KMS-11 (cell line): Measurements from ENCODE around the gene SYT13.

Experiments
- H2AFZ ChIP-seq: fragments of 200-600 bp; sonication (generic); 2 replicates; pipeline ENCODE4 v1.6.1; 2016; ENCODE audit warnings: antibody characterized with exemption, mixed run types, low read depth
- H3K27ac ChIP-seq: fragments of 200-600 bp; sonication (generic); 2 replicates; pipeline ENCODE4 v1.6.1; 2016; ENCODE audit warnings: mild to moderate bottlenecking, mixed run types
- H3K27me3 ChIP-seq: fragments of 200-600 bp; sonication (generic); 2 replicates; pipeline ENCODE4 v1.6.1; 2017; ENCODE audit warnings: mild to moderate bottlenecking, low read depth, mixed run types, moderate library complexity; ENCODE audit not compliant: insufficient read depth
- H3K36me3 ChIP-seq: fragments of 200-600 bp; sonication (generic); 2 replicates; pipeline ENCODE4 v1.6.1; 2017; ENCODE audit warnings: mild to moderate bottlenecking, mixed run types; ENCODE audit not compliant: insufficient read depth
- H3K4me1 ChIP-seq: fragments of 200-600 bp; sonication (generic); 2 replicates; pipeline ENCODE4 v1.6.1; 2016; ENCODE audit warnings: mild to moderate bottlenecking, low read depth, mixed run types; ENCODE audit not compliant: poor library complexity, severe bottlenecking
- H3K4me2 ChIP-seq: fragments of 200-600 bp; sonication (generic); 2 replicates; pipeline ENCODE4 v1.7.0; 2016; ENCODE audit warnings: mild to moderate bottlenecking, mixed run types
- H3K4me3 ChIP-seq: fragments of 200-600 bp; sonication (generic); IDR thresholded peaks from 2 replicates; pipeline ENCODE4 v1.6.1; 2017; ENCODE audit warnings: low read depth, low read length, mixed read lengths; ENCODE audit not compliant: insufficient read depth
- H3K79me2 ChIP-seq: fragments of 200-600 bp; sonication (generic); 2 replicates; pipeline ENCODE4 v1.6.1; 2016; ENCODE audit warnings: low read depth, mixed run types; ENCODE audit not compliant: insufficient read depth
- H3K9ac ChIP-seq: fragments of 200-600 bp; sonication (generic); 2 replicates; pipeline ENCODE4 v1.6.1; 2016; ENCODE audit warnings: mild to moderate bottlenecking, mixed run types
- H4K20me1 ChIP-seq: fragments of 200-600 bp; sonication (generic); 2 replicates; pipeline ENCODE4 v1.6.1; 2016; ENCODE audit warnings: mild to moderate bottlenecking, mixed run types; ENCODE audit not compliant: insufficient read depth
- TF ChIP-seq, protein P1 (sequence below): fragments of 200-600 bp; sonication (generic); conservative IDR thresholded peaks from 2 replicates; pipeline ENCODE4 v1.6.1; 2017; ENCODE audit warnings: low read depth, mild to moderate bottlenecking, antibody characterized with exemption, low read length, moderate library complexity, mixed read lengths

SYT13 gene

DNA sequence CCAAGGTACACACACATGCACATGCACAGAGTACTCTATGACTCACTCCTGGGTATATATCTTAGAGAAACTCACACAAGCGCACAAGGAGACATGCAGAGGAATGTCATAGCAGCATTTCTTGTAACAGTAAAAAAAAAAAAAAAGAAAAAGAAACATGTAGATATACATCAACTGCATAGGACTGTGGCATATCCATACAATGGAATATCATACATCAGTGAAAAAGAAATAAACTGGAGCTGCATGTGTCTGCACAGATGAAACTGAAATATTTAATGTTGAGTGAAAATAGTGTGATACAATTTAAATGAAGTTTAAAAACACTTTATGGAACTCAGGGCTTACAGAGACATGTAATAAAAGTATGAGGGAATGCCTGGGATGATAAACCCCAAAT lies 46.4 kb downstream of the SYT13 start:
- H3K27me3 ChIP-seq, result no peaks in the 10 kb centered on the region
- no peak overlapping the region for H3K27ac ChIP-seq
- TF ChIP-seq, protein P1, sequence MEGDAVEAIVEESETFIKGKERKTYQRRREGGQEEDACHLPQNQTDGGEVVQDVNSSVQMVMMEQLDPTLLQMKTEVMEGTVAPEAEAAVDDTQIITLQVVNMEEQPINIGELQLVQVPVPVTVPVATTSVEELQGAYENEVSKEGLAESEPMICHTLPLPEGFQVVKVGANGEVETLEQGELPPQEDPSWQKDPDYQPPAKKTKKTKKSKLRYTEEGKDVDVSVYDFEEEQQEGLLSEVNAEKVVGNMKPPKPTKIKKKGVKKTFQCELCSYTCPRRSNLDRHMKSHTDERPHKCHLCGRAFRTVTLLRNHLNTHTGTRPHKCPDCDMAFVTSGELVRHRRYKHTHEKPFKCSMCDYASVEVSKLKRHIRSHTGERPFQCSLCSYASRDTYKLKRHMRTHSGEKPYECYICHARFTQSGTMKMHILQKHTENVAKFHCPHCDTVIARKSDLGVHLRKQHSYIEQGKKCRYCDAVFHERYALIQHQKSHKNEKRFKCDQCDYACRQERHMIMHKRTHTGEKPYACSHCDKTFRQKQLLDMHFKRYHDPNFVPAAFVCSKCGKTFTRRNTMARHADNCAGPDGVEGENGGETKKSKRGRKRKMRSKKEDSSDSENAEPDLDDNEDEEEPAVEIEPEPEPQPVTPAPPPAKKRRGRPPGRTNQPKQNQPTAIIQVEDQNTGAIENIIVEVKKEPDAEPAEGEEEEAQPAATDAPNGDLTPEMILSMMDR, result no peak
- H3K36me3 ChIP-seq, result no peaks in the 10 kb centered on the region
- H3K4me2 ChIP-seq, result no peak overlapping the region
- no peaks in the 10 kb centered on the region for H3K79me2 ChIP-seq
- no peak overlapping the region for H3K4me3 ChIP-seq
- no peak overlapping the region for H2AFZ ChIP-seq
- H3K4me1 ChIP-seq, result no peaks in the 10 kb centered on the region
- no peaks in the 10 kb centered on the region for H4K20me1 ChIP-seq
- H3K9ac ChIP-seq, result no peak overlapping the region

DNA sequence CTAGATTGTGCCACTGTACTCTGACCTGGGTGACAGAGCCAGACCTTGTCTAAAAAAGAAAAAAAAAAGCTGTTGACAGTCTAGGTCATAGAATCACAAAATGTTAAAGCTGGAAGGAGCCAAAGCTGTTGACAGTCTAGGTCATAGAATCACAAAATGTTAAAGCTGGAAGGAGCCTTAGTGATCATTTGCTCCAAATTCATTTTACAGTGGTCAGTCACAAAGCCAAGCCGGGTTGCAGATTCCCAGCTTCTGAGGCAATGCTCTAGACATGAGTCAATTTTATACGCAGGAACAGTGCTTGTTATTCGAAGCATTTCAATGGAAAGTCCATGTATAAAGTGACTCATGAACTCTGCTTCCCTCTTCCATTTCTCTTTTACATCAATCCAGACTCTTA lies 47.4 kb downstream of the SYT13 start:
- TF ChIP-seq, protein P1, result no peak
- H2AFZ ChIP-seq, result no peak overlapping the region
- H3K4me3 ChIP-seq, result no peak overlapping the region
- H3K27me3 ChIP-seq, result no peaks in the 10 kb centered on the region
- no peaks in the 10 kb centered on the region for H3K36me3 ChIP-seq
- H3K4me2 ChIP-seq, result no peak overlapping the region
- H3K9ac ChIP-seq, result no peak overlapping the region
- no peaks in the 10 kb centered on the region for H3K79me2 ChIP-seq
- no peaks in the 10 kb centered on the region for H4K20me1 ChIP-seq
- H3K27ac ChIP-seq, result no peak overlapping the region
- H3K4me1 ChIP-seq, result no peaks in the 10 kb centered on the region

DNA sequence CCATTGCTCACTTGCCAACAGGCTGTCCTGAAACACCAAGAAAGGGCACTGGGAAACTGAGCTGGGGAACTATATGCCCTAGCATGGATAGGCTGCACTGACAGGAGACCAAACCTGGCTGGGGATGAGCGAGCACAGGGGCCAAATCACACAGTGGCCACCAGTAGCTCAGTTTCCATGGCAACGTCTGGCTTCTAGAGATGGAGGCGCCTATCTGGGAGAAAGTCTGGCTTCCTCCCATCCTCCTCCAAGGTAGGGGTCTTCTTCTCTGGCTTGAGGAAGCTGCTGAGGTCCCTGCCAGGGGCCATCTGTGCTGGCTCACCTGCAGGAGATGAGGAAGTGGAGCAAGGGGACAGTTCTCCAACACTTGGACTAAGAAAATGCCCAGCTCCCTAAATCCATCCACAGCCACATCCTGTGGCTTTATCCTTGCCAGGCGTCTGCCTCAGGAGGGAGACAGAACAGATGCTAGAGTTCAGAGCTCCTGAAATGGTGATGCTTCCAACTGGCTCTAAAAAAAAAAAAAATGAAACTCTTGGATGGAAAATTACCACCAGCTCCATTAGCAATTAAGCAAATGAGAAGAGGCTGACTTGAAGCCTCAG lies 48.3 kb downstream of the SYT13 start:
- no peak overlapping the region for H3K9ac ChIP-seq
- H3K27ac ChIP-seq, result no peak overlapping the region
- no peaks in the 10 kb centered on the region for H3K4me1 ChIP-seq
- H3K79me2 ChIP-seq, result no peaks in the 10 kb centered on the region
- TF ChIP-seq, protein P1, result no peak
- no peaks in the 10 kb centered on the region for H3K27me3 ChIP-seq
- H3K4me3 ChIP-seq, result no peak overlapping the region
- no peak overlapping the region for H2AFZ ChIP-seq
- no peak overlapping the region for H3K4me2 ChIP-seq
- no peaks in the 10 kb centered on the region for H3K36me3 ChIP-seq
- H4K20me1 ChIP-seq, result no peaks in the 10 kb centered on the region

DNA sequence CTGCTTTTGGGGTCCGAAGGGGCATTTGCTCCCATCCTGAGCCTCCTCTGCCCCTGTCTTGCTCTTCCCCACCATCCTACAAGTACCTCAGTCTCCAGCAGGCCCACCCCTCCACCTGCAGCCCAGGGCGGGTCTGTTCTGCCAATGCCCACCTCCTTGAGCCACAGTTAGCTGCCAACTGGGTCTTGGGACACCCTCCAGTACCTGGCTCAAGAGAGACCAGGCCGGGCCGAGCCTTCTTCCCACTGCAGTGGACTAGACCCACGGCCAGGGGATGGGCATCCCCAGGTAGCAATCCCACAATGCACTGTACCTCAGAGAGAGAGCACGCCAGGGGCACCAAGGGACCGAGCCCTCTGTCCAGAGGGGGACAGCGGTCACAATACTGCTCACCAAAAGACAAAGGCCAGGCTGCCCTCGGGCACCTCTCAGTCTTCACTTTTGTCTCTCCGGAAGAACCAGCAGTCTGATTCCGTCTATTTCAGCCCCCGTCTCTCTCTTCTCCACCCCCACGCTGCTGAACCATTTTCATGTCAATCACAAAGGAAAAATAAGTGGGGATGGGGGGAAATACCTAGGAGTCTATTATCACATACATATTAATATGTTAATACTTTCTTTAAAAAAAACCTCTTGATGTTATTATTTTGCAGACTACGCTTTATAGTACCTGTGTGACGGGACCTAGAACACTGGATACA lies 51.7 kb downstream of the SYT13 start:
- Histone ChIP-seq H3K9ac (no peak overlapping the region), H3K27me3 (no peaks in the 10 kb centered on the region), H3K4me1 (no peaks in the 10 kb centered on the region), H3K4me3 (no peak overlapping the region), H4K20me1 (no peaks in the 10 kb centered on the region), H3K36me3 (no peaks in the 10 kb centered on the region), H2AFZ (no peak overlapping the region), H3K4me2 (no peak overlapping the region), H3K27ac (no peak overlapping the region), H3K79me2 (no peaks in the 10 kb centered on the region)
- TF ChIP-seq, protein P1, result no peak
